ENCODE results near the gene SCGN. TPM values are rescaled to one million over a fixed set of nuclear protein-coding genes. Genes with fewer than 3 reads are reported as not detected.

The SCGN gene
- total and polyA plus RNA-seq, 12 donors: 0.26 to 2.7 (median 0.94) TPM; not detected in 2

GRCh38 chr6:25665455-25665854, 13.4 kb downstream of the SCGN start:
- H3K4me1 ChIP-seq: no peaks in the 10 kb centered on the region
- intact Hi-C loops (cut with DNase I): no loop called here
- H3K36me3 ChIP-seq: no peaks in the 10 kb centered on the region
- no peaks in the 10 kb centered on the region for H3K9me3 ChIP-seq
- ATAC-seq (no peak), DNase-seq (no peak)
- no peak overlapping the region for H3K4me3 ChIP-seq
- no peak for TF ChIP-seq CTCF (IDR thresholded peaks at IDR 0.05)
- H3K27me3 ChIP-seq: peaks cover 0 to 21% (median 10%) of the 10 kb centered on the region in 7 donors
- 77 to 80% methylated on average over 4 of the region's 4 CpGs for WGBS, 2 donors
- H3K27ac ChIP-seq: no peak overlapping the region

GRCh38 chr6:25669413-25669812, 17.4 kb downstream of the SCGN start:
- intact Hi-C loops (cut with DNase I): no loop called here
- DNase-seq (no peak), ATAC-seq (no peak)
- Histone ChIP-seq H3K4me1 (no peaks in the 10 kb centered on the region), H3K27ac (no peak overlapping the region), H3K36me3 (no peaks in the 10 kb centered on the region), H3K9me3 (no peaks in the 10 kb centered on the region), H3K4me3 (no peak overlapping the region), H3K27me3 (peaks cover 0 to 12% (median 4%) of the 10 kb centered on the region in 7 donors)
- 90 to 92% methylated on average over 5 of the region's 5 CpGs for WGBS, 2 donors
- TF ChIP-seq CTCF (IDR thresholded peaks at IDR 0.05): no peak

GRCh38 chr6:25670208-25670607, 18.2 kb downstream of the SCGN start:
- DNase-seq (no peak), ATAC-seq (no peak)
- H3K9me3 ChIP-seq: no peaks in the 10 kb centered on the region
- WGBS, 2 donors: 0 to 53% methylated on average over 1 of the region's 1 CpG
- no peak overlapping the region for H3K27ac ChIP-seq
- peaks cover 0 to 4% (median 0%) of the 10 kb centered on the region in 7 donors for H3K27me3 ChIP-seq
- no peak for TF ChIP-seq CTCF (IDR thresholded peaks at IDR 0.05)
- H3K4me3 ChIP-seq: no peak overlapping the region
- H3K4me1 ChIP-seq: no peaks in the 10 kb centered on the region
- intact Hi-C loops (cut with DNase I): no loop called here
- no peaks in the 10 kb centered on the region for H3K36me3 ChIP-seq

- intact Hi-C loops (cut with DNase I): no loop called here
- ATAC-seq (no peak), DNase-seq (no peak)
- Histone ChIP-seq H3K9me3 (no peaks in the 10 kb centered on the region), H3K36me3 (no peaks in the 10 kb centered on the region), H3K4me1 (no peaks in the 10 kb centered on the region), H3K27me3 (peaks cover 0 to 4% (median 0%) of the 10 kb centered on the region in 7 donors), H3K27ac (no peak overlapping the region), H3K4me3 (no peak overlapping the region)
- 65 to 68% methylated on average over 7 of the region's 7 CpGs for WGBS, 2 donors
- TF ChIP-seq CTCF (IDR thresholded peaks at IDR 0.05): no peak
These were observed 18.9 kb downstream of the SCGN start for GRCh38 chr6:25670793-25671513.
